Karpas-422 (cell line): ENCODE results near the gene HSBP1L1. TPM values are rescaled to one million over a fixed set of nuclear protein-coding genes. Genes with fewer than 3 reads are reported as not detected.
A peak's percentile ranks its signal among the peaks of the same experiment; 100 is the strongest.

Experiments used
- DNase-seq: peaks from one replicate; pipeline ENCODE4 v3.0.0-alpha.2; 2015
- H2AFZ ChIP-seq: fragments of 200-600 bp; sonication (generic); 2 replicates; pipeline ENCODE4 v1.6.1; 2014; ENCODE audit warnings: antibody characterized with exemption, low read length, mixed read lengths
- H3K27ac ChIP-seq: fragments of 200-600 bp; sonication (generic); 2 replicates; pipeline ENCODE4 v1.5.1; 2014; ENCODE audit warnings: mild to moderate bottlenecking, low read length, moderate library complexity
- H3K27me3 ChIP-seq: fragments of 200-600 bp; sonication (generic); 2 replicates; pipeline ENCODE4 v1.6.1; 2014; ENCODE audit warnings: low read length, mixed read lengths
- H3K36me3 ChIP-seq: fragments of 200-600 bp; sonication (generic); 2 replicates; pipeline ENCODE4 v1.6.1; 2014; ENCODE audit warnings: low read length, mixed read lengths; ENCODE audit not compliant: insufficient read depth
- H3K4me1 ChIP-seq: fragments of 200-600 bp; sonication (generic); 2 replicates; pipeline ENCODE4 v1.6.1; 2014; ENCODE audit warnings: mild to moderate bottlenecking, low read length, mixed read lengths
- H3K4me2 ChIP-seq: fragments of 200-600 bp; sonication (generic); 2 replicates; pipeline ENCODE4 v1.6.1; 2014; ENCODE audit warnings: low read length, low read depth, mild to moderate bottlenecking; ENCODE audit not compliant: poor library complexity, severe bottlenecking
- H3K4me3 ChIP-seq: fragments of 200-600 bp; sonication (generic); 2 replicates; pipeline ENCODE4 v1.5.1; 2014; ENCODE audit warnings: mild to moderate bottlenecking, antibody characterized with exemption, low read length, mixed read lengths
- H3K79me2 ChIP-seq: fragments of 200-600 bp; sonication (generic); 2 replicates; pipeline ENCODE4 v1.6.1; 2014; ENCODE audit warnings: mild to moderate bottlenecking, low read length, mixed read lengths
- H3K9ac ChIP-seq: fragments of 200-600 bp; sonication (generic); 2 replicates; pipeline ENCODE4 v1.6.0; 2014; ENCODE audit warnings: low read length
- H3K9me2 ChIP-seq: fragments of 200-600 bp; sonication (generic), shearing (Covaris generic); replicated peaks from 2 replicates; pipeline ENCODE4 v1.6.0; 2014; ENCODE audit warnings: mild to moderate bottlenecking, low read length, moderate library complexity; ENCODE audit not compliant: insufficient read depth
- H3K9me3 ChIP-seq: fragments of 300-700, 200-600 bp; sonication (generic); 2 replicates; pipeline ENCODE4 v1.6.1; 2014; ENCODE audit warnings: low read length, mixed read lengths
- H4K20me1 ChIP-seq: fragments of 200-600 bp; sonication (generic); 2 replicates; pipeline ENCODE4 v1.6.1; 2014; ENCODE audit warnings: mild to moderate bottlenecking, antibody characterized with exemption, low read length, low read depth; ENCODE audit not compliant: insufficient read depth
- total RNA-seq: library from RNA; depleted of rRNA; stranded (reverse); fragments of >200 nt; shearing (Covaris generic); gene quantifications from 2 replicates; pipeline ENCODE4 v1.2.3, GENCODE V29; 2014; ENCODE audit warnings: low replicate concordance

HSBP1L1 gene
- total RNA-seq, 1 experiment from 2014 or later = 11.4 TPM

GRCh38 chr18:79952456-79952995, 11.9 kb upstream of the HSBP1L1 start:
- Histone ChIP-seq H3K9ac (no peak overlapping the region), H3K4me2 (no peak overlapping the region), H3K27ac (no peak overlapping the region)

DNA sequence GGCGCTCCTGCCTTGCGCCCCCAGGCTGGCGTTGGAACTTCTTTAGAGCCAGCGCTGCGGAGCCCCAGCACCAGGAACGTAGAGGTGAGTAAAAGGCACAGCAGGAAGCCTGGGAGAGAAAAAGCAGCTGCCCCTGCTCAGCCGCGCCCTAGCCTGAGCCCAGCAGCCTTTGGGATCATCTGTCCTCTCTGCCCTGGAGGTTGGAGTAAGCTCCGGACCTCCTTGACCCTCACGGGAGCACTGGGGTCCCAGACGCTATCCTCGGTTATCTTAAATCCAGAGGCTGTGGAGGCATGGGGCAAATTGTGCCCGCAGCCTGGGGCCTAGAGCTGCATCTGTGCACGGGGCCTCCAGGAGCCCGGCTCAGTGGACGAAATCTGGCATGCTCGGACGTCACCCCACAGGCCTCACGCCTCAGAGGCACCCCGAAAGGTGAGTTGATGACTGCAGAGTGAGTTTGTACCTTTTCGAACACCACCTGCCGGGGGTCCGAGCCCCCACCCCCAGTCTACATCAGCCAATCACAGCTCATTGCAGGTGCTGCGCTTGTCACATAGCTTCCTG, 11.4 kb upstream of the HSBP1L1 start:
- H3K9me2 ChIP-seq = no peaks in the 10 kb centered on the region
- peaks cover 28% of the 10 kb centered on the region for H4K20me1 ChIP-seq
- peaks cover 30% of the 10 kb centered on the region for H3K79me2 ChIP-seq
- H3K27ac ChIP-seq = no peak overlapping the region
- H3K4me3 ChIP-seq = no peak overlapping the region
- no peak overlapping the region for H3K4me2 ChIP-seq
- peaks cover 43% of the 10 kb centered on the region for H3K4me1 ChIP-seq
- no peaks in the 10 kb centered on the region for H3K9me3 ChIP-seq
- H2AFZ ChIP-seq = no peak overlapping the region
- H3K36me3 ChIP-seq = peaks cover 7% of the 10 kb centered on the region; the same call in 1 of the 2 replicates
- no peaks in the 10 kb centered on the region for H3K27me3 ChIP-seq
- no peak overlapping the region for H3K9ac ChIP-seq
- DNase-seq = no peak

More at GRCh38 chr18:79952456-79952995, 11.9 kb upstream of the HSBP1L1 start:
- Histone ChIP-seq H3K79me2 (peaks cover 35% of the 10 kb centered on the region), H2AFZ (no peak overlapping the region), H4K20me1 (peaks cover 32% of the 10 kb centered on the region), H3K9me3 (no peaks in the 10 kb centered on the region), H3K9me2 (no peaks in the 10 kb centered on the region), H3K4me3 (no peak overlapping the region), H3K4me1 (peaks cover 47% of the 10 kb centered on the region), H3K36me3 (peaks cover 7% of the 10 kb centered on the region; the same call in 1 of the 2 replicates), H3K27me3 (no peaks in the 10 kb centered on the region)
- no peak for DNase-seq

GRCh38 chr18:79953971-79954651, 10.3 kb upstream of the HSBP1L1 start:
- peak; percentile 83 for DNase-seq
- no peak overlapping the region for H3K27ac ChIP-seq
- peaks cover 20% of the 10 kb centered on the region for H4K20me1 ChIP-seq
- no peak overlapping the region for H3K4me3 ChIP-seq
- no peak overlapping the region for H2AFZ ChIP-seq
- H3K79me2 ChIP-seq = peaks cover 19% of the 10 kb centered on the region
- H3K4me2 ChIP-seq = peak overlapping the region; percentile 33
- H3K9me3 ChIP-seq = no peaks in the 10 kb centered on the region
- H3K36me3 ChIP-seq = peaks cover under 1% of the 10 kb centered on the region; the same call in 1 of the 2 replicates
- H3K27me3 ChIP-seq = no peaks in the 10 kb centered on the region
- no peaks in the 10 kb centered on the region for H3K9me2 ChIP-seq
- H3K9ac ChIP-seq = no peak overlapping the region
- H3K4me1 ChIP-seq = peaks cover 35% of the 10 kb centered on the region

GRCh38 chr18:79954791-79955190, 9.7 kb upstream of the HSBP1L1 start:
- Histone ChIP-seq H3K9ac (no peak overlapping the region), H3K27me3 (no peaks in the 10 kb centered on the region), H3K4me2 (peak overlapping the region; percentile 33), H3K4me3 (no peak overlapping the region), H3K79me2 (peaks cover 13% of the 10 kb centered on the region), H3K27ac (no peak overlapping the region), H3K36me3 (no peaks in the 10 kb centered on the region), H3K9me2 (no peaks in the 10 kb centered on the region), H3K4me1 (peaks cover 33% of the 10 kb centered on the region), H2AFZ (no peak overlapping the region), H4K20me1 (peaks cover 19% of the 10 kb centered on the region), H3K9me3 (no peaks in the 10 kb centered on the region)
- DNase-seq = no peak

DNA sequence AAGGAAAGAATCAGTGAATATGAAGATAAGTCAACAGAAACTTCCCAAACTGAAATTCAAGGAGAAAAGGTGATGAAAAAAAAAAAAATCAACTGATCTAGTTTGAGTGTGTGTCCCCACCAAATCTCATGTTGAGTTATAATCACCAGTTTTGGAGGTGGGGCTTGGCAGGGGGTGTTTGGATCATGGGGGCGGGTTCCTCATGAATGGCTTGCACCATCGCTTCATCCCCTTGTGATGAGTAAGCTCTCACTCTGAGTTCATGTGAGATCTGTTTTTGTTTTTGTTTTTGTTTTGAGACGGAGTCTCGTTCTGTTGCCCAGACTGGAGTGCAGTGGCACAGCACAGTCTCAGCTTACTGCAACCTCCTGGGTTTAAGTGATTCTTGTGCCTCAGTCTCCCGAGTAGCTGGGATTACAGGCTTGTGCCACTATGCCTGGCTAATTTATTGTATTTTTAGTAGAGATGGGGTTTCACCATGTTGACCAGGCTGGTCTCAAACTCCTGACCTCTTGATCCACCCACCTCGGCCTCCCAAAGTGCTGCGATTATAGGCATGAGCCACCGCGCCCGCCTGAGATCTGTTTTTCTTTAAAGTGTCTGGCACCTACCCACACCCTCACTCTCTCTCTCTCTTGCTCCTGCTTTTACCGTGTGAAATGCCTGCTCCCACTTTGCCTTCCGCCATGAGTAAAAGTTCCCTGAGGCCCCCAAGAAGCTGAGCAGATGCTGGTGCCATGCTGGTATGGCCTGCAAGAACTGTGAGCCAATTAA, 9.0 kb upstream of the HSBP1L1 start:
- no peak for DNase-seq

GRCh38 chr18:79956276-79956675, 8.2 kb upstream of the HSBP1L1 start:
- Histone ChIP-seq H3K4me3 (no peak overlapping the region), H3K79me2 (no peaks in the 10 kb centered on the region; the same call in 1 of the 2 replicates), H2AFZ (no peak overlapping the region), H4K20me1 (peaks cover 11% of the 10 kb centered on the region), H3K9me3 (no peaks in the 10 kb centered on the region), H3K9me2 (no peaks in the 10 kb centered on the region), H3K4me2 (no peak overlapping the region), H3K27ac (no peak overlapping the region), H3K36me3 (no peaks in the 10 kb centered on the region), H3K9ac (no peak overlapping the region), H3K4me1 (peaks cover 39% of the 10 kb centered on the region), H3K27me3 (no peaks in the 10 kb centered on the region)
- no peak for DNase-seq

More for the DNA sequence above, 9.0 kb upstream of the HSBP1L1 start:
- no peak overlapping the region for H3K27ac ChIP-seq
- H3K4me3 ChIP-seq = no peak overlapping the region
- peaks cover 7% of the 10 kb centered on the region for H3K79me2 ChIP-seq
- no peaks in the 10 kb centered on the region for H3K9me2 ChIP-seq
- no peaks in the 10 kb centered on the region for H3K27me3 ChIP-seq
- peaks cover 33% of the 10 kb centered on the region for H3K4me1 ChIP-seq
- no peak overlapping the region for H2AFZ ChIP-seq
- no peak overlapping the region for H3K9ac ChIP-seq
- H3K4me2 ChIP-seq = no peak overlapping the region
- H4K20me1 ChIP-seq = peaks cover 14% of the 10 kb centered on the region
- H3K9me3 ChIP-seq = no peaks in the 10 kb centered on the region
- H3K36me3 ChIP-seq = no peaks in the 10 kb centered on the region

DNA sequence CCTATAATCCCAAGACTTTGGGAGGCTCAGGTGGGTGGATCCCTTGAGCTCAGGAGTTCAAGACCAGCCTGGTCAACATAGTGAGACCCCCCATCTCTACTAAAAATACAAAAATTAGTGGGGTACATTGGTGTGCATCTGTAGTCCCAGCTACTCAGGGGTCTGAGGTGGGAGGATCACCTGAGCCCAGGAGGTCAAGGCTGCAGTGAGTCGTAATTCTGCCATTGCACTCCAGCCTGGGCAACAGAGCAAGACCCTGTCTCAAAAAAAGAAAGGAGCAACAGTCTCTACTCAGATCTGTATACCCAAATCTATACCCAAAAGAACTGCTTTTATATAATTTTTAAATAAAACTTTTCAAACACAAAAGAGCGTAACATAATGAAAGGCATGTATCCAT, 5.5 kb upstream of the HSBP1L1 start:
- H2AFZ ChIP-seq = no peak overlapping the region
- no peaks in the 10 kb centered on the region for H3K9me3 ChIP-seq
- no peak overlapping the region for H3K4me2 ChIP-seq
- peaks cover 25% of the 10 kb centered on the region for H4K20me1 ChIP-seq
- no peak overlapping the region for H3K4me3 ChIP-seq
- H3K79me2 ChIP-seq = no peaks in the 10 kb centered on the region
- H3K9me2 ChIP-seq = no peaks in the 10 kb centered on the region
- no peaks in the 10 kb centered on the region for H3K27me3 ChIP-seq
- DNase-seq = no peak
- no peak overlapping the region for H3K27ac ChIP-seq
- no peaks in the 10 kb centered on the region for H3K36me3 ChIP-seq
- H3K9ac ChIP-seq = no peak overlapping the region
- H3K4me1 ChIP-seq = peaks cover 46% of the 10 kb centered on the region
